HG02885 (cell line): ENCODE data around the gene NTM.

Experiments used
- ATAC-seq: cut with Tn5 transposase; IDR thresholded peaks from one replicate; pipeline ENCODE4 v1.9.1; 2021; ENCODE audit warnings: mild to moderate bottlenecking; ENCODE audit not compliant: unreplicated experiment, poor library complexity

The NTM gene

DNA sequence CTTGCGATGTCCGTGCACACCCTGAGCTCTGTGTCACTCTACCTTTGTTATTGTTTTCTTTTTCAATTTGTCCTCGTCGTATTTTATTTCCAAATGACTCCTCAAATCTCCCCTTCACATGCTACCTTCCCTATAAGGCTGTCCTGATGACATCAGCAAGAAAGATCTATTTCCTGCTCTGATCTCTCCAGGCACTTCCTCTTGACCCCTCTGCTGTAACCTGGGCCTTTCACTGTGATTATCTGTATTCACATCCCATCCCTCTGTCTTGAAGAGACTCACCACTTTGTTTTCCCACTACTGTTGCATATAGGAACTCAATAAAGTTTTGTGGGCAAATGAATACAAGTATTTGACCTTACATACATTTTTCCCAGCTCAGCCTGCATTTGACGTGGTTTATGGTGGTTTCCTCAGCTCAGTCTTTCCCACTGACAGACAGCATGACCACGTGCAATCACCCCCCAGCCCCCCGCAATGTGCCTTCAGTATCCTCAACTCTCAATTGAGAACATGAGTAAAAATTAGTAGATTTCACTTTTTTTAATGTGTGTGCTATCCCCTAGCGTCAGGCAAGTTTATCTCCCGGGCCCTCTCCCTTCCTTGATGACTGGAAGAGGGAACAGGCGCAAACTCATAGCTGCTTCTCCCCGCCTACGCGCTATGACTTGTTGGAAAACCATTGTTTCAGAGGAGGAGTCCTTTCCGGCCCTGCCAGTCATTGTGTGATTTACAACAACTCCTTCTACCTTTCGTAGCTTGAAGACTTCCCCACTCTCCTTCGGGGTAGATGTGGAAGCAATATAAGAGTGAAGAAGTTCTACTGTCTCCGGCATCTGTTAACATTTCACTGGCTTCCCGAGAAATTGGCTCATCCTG, 498.5 kb downstream of the NTM start:
- ATAC-seq = no peak

DNA sequence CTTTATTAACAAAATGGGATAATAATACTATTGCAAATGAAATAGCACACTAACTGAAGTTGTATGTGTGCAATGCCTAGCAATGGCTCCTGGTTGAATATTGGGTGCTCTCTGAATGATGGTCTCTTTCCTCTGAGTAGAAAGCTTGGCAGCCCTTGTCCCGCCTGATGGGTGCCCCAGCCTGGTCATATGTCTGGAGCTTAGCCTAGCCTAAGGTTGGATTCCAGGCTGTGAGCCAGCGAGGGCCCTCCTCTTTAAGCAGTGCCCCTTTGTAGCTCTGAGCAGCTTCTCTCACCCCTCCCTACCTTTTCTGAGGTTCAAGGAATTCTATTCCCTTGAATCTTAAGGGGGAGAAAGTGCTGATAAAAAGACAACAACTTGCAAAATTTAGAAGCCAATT, 499.9 kb downstream of the NTM start:
- ATAC-seq = no peak

DNA sequence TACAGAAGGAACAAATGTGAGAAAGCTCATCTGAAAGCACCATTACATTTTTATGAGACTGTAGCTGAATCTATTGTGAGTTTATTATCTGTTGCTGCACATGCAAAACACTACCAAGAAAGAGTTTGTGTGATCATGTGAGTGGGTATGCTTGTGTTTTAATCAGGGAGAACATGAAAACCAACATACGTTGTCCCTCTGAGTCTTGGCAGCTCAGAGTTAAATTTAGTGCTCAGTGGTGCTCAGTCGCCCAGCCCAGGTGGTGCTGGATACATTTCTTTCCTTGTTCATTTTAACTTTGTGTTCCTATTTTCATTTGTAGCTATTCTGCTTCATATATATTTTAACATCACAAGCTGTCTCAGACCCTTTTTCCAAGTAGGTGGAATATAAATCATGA, 500.6 kb downstream of the NTM start:
- no peak for ATAC-seq

DNA sequence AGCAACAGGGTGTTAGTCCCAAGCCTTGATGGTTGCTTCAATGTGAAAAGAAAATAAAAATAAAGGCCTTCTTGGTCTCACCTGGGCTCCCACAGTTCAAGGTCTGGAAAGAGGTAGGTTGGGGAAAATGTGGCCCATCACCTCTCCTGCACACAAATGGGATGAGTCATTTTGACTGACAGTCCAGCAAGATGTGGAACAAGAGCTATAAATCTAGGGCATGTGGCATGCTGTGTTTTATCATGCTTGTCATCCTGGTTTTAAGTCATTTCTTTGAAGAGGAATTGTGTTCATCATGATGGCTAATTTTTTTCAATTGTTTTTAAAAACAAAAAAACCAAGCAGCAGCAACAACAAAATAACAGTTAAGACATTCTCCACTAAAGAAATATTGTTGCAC, 503.7 kb downstream of the NTM start:
- ATAC-seq = no peak

DNA sequence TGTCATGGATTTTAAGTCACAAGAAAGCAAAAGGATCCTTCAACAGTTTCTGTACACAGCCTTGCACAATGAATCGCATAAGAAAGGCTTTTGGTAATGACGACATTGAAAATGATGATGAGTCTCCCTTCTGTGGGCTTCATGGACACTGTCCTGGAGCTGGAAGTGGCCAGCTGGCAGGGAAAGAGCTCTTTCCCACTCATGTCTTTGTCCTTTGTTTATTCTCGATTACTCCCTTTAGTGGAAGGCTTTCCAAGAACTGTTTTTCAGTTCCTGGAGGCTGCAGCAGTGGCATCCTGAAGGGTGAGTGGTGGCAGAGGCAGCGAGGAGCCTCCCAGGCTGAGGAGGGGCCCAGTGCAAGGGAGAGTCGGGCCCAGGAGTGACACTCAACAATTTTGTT, 505.2 kb downstream of the NTM start:
- ATAC-seq = no peak

DNA sequence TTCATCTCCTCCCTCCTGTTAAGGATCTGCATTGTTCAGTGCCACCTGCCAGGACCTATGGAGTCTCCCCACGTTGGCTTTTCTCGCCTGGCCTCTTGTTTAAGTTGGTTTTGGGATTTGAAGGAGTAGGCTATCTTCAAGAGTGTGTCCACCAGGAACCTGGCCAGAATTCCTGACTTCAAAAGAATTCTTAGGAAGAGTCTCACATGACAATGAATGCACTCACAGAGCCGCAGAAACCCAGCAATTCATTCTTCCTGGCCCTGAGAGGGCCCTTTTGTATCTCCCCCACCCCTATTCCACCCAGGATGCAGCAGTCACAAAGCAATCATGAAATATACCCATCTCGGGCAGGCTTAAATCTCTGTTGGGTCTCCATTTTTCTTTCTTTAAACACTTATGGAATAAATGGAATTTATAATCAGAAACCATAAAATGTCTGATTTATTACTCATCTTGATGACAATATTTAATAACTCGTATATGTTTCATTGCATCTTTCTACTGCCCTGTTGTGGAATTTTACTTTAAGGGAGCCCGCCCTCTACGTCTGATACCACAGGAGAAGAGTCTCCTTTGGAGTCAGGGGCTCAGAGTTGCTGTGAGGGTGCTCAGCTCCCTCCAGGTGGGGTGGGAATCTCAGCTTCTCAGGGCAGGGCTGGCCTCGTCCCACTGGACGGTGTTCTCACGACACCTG, 507.0 kb downstream of the NTM start:
- ATAC-seq = no peak

DNA sequence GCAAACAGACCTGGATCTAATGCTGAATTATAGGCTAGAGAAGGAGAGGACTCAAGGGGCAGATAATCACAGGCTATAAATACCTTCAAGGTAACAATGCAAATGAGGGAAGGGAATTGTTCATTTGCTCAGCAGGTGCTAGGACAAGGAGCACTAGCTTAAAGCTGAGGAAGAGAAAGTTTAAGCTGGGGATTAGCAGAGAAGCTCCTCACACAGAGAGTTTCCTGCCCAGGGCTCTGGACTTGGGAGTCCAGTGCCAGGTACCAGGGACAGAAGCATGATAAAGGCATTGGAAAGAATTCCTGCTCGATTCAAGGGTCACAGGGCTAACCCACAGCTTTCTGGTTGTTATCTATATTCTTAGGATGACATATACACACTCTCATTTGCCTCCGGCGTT, 509.9 kb downstream of the NTM start:
- no peak for ATAC-seq

DNA sequence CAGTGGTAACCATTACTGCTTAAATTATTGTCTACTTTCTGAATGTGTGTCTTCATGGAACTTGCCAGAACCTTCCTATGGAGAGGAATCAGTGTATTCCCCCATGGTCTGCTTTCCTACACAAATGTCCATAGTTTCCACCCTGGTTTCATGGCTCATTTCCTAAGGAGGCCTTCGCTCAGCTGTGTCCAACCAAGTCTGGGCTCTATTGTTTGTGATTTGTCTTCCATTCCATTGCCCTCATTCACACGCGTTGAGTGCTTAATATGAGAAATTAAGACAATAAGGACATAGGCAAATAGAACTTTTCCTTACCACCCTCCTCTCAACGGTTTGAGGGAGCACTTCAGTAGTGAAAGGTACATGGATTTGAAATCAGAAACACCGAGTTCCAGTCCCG, 510.6 kb downstream of the NTM start:
- no peak for ATAC-seq

DNA sequence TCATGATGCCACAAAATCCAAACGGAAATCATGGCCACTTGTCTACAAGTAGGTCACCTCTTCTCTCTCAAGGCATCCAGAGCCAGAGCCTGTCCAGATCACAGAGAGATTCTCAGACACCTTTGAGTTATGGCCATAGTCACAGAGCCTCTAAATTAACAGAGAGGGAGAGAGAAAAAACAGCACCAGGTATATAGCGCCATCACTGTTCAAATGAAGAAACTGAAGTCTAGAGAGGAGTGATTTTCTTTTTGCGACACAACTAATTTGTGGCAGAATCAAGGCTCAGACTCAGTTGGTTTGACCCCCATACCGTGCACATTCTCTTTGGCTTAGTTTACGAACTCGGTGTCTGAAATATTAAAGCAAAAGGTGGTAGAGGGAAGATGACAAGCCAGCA, 512.9 kb downstream of the NTM start:
- no peak for ATAC-seq

DNA sequence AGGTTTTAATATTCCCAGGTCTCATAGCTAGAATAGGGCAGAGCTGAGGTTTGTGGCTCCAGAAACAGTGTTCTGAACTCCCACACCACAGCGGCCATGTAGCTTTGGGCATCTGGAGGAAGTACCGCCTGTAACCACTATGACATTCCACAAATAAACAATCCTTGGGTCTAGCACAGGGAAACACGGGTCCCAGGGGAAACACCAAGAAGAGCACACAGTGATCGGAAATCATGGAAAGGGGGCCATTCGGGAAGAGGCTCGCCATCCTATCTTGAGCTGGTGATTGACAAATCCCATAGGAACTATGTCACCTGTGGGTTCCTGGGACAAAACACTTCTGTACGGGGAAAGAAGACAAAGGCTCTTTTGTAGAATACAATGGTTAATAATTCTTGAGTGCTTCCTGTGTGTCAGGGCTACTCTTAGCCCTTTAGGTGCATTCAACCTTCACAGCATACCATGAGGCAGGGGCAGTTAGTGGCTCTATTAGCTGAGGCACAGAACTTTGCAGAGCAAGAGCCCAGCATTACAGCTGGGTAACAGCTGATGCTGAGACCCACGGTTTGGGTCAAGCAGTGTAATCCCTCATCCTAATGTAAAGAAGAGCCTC, 514.2 kb downstream of the NTM start:
- ATAC-seq = no peak

DNA sequence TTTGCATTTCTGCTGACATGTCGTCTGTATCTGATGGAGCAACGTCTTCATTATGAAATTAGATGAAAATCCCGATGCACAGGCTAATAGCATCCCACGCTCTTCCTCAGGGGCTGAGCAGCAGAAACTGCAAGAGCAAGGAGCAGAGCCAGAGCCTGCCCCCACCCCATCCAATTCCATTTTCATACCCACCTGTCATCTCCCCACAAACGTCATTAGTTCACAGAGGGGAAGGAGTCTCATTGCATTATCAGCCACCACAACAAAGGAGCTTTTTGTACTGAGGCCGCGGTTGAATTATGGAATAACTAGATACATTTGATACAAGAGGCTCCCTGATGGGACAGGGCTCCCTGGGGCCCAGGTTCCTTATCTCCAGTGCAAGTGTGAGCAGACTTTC, 515.0 kb downstream of the NTM start:
- no peak for ATAC-seq

DNA sequence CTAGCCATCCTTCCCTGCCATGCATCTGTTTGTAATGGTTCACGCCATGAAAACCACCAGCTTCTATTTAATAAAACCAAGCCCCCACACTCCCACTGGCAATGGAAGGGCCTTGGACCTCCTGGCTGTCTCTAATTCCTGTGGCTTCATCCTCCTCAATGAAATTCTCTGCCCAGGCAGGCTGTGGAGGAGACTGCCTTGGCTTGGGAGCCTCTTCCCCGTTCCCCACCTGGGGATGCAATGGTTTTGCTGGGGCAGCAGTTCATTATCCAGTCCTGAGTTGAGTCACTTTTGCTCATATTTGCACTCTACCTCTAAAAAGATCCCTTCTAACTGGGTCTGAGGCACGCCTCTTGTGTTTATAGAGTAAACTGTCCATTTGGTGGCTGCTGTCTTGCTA, 515.8 kb downstream of the NTM start:
- no peak for ATAC-seq

DNA sequence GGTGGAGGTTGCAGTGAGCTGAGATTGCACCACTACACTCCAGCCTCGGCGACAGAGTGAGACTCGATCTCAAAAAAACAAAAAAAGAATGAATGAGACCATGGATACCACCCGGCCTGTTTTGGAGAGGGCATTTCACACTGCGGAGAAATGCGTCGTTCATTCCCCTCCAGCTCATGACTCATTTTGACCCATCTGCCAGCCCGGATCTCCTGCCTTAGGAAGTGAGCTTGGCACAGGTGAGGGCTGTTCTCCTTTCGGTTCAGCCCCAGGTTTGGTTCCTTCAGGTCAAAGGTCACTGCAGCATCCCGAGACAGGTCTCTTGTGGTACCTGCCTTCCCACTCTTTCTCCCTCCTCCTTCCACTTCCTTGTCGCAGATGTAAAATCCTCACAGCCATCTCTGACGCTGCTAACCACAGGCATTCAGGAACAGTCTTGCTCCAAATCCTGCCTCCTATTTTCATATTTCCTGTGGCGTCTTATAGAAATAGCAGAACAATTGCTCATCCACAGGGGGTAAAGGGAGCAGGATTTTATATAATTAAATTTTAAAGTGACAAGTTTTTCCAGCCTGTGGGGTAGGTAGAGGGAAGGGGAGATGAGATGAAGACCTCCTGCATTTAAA, 517.9 kb downstream of the NTM start:
- ATAC-seq = no peak

DNA sequence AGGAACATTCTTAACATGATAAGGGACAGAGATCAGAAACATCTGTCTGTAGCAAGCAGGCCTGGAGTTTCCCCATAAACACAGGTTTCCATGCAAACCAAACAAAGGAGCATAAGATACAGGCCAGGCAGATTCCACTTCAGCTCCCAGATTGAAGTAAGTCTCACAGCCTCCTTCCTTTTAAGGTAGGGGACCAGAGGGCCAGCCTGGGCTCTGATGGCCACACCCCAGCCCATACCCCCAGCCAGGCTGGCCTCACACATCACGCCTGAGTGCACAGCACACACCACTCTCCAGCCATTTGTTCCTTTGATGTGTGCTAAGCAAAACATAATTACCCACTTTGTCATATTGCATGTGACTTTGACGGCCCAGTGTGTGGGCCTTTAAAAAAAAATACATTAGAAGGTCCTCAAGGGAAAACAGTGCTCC, 518.7 kb downstream of the NTM start:
- peak; percentile 49 for ATAC-seq

DNA sequence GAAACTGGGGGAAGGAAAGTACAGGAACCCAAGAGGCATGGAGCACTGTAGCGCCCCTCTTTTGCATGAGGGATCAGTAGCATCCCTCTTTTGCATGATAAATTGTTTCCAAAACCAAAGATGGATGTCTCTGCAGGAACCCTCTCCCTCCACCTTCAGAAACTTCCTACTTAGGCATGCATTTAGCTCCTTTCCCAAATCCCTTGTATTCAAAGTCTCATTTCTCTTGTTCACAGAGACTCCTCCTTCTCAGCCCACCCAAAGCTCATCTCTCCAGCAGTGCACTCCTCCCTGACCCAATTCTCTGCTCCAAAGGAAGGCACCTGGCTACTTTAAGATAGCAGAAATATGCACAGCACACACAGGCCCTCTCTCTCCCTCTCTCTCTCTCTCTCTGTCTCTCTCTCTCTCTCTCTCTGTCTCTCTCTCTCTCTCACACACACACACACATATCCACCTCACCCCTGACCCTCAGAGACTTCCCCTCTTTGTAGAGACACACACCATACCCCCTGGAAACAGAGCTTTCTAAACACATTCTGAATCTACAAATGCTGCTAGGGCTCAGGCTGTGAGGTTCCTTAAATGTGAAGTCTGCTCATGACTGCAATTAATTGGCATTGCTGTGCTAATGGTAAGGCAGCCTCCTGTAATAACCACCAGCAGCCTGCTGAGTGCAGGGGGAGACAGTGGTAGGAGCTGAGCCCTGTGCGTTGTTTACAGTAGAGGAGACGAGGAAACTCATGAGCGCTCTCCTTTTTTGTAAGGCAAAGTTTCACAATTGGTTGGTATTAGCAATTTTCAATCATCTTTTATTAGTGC, 519.6 kb downstream of the NTM start:
- peak; percentile 17 for ATAC-seq

DNA sequence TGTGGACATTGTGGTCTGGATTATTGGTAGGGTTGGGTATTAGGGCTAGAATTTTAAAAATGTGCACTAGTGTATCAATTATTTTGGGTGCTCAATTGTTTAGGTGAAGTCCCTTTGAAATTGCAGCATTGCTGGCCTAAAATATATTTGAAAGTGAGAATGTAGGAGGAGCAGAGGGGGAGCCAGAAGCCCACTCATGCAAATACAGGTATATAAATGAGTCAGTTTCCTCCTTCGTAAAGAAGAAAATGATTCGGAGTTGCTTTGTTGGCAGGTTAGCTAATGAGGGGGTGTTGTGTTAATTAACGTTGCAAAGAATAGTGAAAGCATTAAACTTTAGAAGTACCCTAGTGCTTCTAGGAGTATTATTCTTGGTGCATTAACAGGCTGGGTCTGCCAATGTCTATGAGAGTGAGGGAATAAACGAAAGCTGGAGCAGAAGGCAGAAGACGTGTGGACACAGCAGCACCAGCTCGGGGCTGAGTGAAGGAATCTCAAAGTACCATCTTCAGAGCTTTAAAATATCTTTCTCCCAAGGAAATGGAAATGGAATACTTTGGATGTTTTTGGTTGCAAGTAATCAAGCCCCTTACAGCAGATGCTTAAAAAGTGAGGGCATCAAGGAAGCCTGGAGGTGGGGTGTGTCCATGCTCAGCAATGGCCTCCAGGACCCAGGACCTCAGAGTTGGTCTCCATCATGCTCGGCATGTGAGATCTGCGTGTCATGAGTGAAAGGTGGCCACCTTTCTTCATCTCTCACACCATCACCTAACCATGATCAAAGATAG, 522.9 kb downstream of the NTM start:
- peak; percentile 86 for ATAC-seq

DNA sequence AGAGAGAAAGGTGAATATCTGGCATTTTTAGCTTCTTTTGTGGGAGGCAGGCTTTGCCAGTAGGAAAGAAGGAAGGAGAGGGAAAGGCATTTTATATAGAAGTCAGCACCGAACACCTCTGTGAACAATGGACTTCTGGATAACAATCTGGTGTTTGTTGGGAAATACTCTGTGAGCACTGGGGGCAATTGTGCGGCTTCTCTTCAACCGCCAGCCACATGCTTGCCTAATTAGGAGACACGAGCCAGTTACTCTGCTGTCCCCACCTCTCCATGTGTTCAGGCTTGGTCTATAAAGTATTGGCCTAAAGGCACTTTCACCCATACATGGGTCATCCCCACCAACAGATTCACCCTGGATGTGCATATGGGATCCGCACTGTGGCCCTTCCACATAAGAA, 523.6 kb downstream of the NTM start:
- ATAC-seq = no peak

DNA sequence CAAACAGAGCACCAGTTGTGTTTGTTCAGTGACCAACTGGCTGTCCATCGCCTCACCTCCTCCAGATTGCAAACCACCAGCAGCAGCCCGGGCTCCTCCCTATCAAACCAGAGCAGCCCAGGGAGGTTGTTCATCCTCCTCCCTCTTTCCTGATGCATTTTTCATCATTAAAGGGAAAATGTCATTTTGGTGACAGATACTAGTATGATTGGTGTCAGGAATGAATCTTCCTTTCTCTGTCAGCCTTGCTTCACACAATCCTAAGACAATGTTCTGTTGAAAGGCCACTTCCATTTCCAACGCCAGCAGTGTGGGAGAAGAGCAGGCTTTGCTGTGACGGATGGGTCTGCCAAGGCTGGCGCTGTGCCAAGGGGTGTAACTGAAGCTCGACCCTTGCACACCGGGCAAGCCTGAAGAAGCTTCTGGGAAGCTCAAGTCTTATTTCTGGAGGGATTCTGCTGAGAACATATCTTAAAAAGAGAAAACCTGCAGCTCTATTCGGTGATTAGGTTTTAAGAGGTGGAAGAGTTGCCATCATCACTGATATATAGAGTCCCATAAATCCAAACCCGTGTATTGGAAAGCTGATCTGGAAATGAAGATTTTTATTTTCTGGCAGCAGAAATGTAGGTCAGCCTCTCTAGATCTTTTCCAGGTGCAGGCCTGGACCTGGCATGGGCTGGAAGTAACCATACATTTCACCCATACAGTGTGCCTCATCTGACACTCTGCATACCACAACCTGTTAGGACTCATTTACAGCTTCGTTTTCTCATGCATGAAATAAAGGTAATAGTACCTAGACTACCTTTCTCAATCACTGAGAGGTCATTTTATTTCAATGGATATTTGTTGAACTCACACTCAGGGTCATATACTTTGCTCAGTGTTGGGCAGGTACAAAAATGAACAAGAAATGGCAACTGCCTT, 524.5 kb downstream of the NTM start:
- no peak for ATAC-seq
